ENCODE data around the gene HAUS8. TPM values are rescaled to one million over a fixed set of nuclear protein-coding genes. Genes with fewer than 3 reads are reported as not detected.
"Not testable (repeated sequence)": the region's sequence is repeated elsewhere in the genome, so short reads cannot be mapped to it uniquely, and the experiment has no call there.

The HAUS8 gene
- total and polyA plus RNA-seq, 4 donors: 4.5 to 15.1 (median 6.5) TPM

DNA sequence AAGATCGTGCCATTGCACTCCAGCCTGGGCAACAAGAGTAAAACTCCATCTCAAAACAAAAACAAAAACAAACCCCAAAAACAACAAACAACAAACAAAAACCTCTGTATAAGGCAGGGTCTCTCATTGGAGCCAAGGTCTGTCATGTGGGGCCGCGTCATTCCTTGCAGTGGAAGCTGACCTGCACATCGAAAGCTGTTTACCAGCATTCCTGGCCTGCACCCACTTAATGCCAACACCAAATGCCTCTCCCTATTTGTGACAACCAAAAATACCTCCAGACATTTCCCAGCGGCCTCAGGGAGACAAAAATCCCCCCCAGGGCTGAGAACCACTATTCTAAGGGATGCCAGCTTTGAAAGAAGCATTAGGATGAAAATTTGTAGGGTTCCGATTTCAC, 49.9 kb downstream of the HAUS8 start:
- Histone ChIP-seq H3K4me1 (ENCODE audit: control insufficient read depth in 1 of 2, insufficient read depth in 2 of 2, low read length in 2 of 2) (no peaks in the 10 kb centered on the region), H3K36me3 (ENCODE audit: control insufficient read depth in 1 of 2, insufficient read depth in 2 of 2, low read length in 1 of 2) (no peaks in the 10 kb centered on the region), H3K27me3 (ENCODE audit: control insufficient read depth in 1 of 2, insufficient read depth in 2 of 2, low read length in 1 of 2) (peaks cover 0 to 1% of the 10 kb centered on the region in 2 donors), H3K27ac (ENCODE audit: low read depth in 1 of 2, low read length in 2 of 2) (no peak overlapping the region), H3K4me3 (ENCODE audit: low read length in 2 of 2) (no peak overlapping the region), H3K9me3 (ENCODE audit: control insufficient read depth, low read length) (peaks cover 9% of the 10 kb centered on the region)
- DNase-seq: no peak
- intact Hi-C loops (cut with DNase I): no loop called here
- no peak for ATAC-seq (ENCODE audit: low FRiP score)
- WGBS, 2 donors: 58 to 64% methylated on average over 6 of the region's 6 CpGs

DNA sequence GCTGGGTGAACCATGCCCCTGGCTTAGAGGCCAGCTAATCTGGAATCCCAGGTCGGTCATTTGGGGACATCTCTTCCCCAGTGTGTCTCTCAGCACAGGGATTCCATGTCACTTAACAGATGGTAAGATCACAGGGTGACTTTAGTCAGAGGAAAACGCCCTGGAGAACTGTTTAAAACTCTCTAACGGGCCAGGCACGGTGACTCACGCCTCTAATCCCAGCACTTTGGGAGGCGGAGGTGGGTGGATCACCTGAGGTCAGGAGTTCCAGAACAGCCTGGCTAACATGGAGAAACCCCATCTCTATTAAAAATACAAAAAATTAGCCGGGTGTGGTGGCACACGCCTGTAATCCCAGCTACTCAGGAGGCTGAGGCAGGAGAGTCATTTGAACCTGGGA, 50.3 kb downstream of the HAUS8 start:
- H3K9me3 ChIP-seq (ENCODE audit: control insufficient read depth, low read length); H3K4me1 ChIP-seq (ENCODE audit: control insufficient read depth in 1 of 2, insufficient read depth in 2 of 2, low read length in 2 of 2); DNase-seq; intact Hi-C loops (cut with DNase I); H3K36me3 ChIP-seq (ENCODE audit: control insufficient read depth in 1 of 2, insufficient read depth in 2 of 2, low read length in 1 of 2); H3K27ac ChIP-seq (ENCODE audit: low read depth in 1 of 2, low read length in 2 of 2); H3K4me3 ChIP-seq (ENCODE audit: low read length in 2 of 2); H3K27me3 ChIP-seq (ENCODE audit: control insufficient read depth in 1 of 2, insufficient read depth in 2 of 2, low read length in 1 of 2); ATAC-seq (ENCODE audit: low FRiP score): not testable (repeated sequence)
- WGBS, 2 donors: 86 to 91% methylated on average over 8 of the region's 8 CpGs

DNA sequence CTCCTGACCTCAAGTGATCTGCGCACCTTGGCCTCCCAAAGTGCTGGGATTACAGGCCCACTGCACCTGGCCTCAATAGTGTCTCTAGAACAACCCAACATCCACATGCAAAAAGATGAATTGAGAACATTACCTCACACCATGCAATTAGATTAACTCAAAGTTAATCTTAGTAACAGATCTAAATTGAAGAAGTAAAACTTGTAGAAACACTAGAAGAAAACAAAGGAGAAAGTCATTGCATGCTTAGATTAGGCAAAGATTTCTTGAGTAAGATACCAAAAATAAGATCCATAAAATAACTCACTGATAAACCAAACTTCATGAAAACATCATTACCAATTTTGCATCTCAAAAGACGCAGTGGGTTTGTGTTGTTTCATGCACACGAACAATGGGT, 51.4 kb downstream of the HAUS8 start:
- 79 to 94% methylated on average over 3 of the region's 3 CpGs for WGBS, 2 donors
- no peaks in the 10 kb centered on the region for H3K4me1 ChIP-seq (ENCODE audit: control insufficient read depth in 1 of 2, insufficient read depth in 2 of 2, low read length in 2 of 2)
- H3K36me3 ChIP-seq (ENCODE audit: control insufficient read depth in 1 of 2, insufficient read depth in 2 of 2, low read length in 1 of 2): no peaks in the 10 kb centered on the region
- no peak for DNase-seq
- H3K27me3 ChIP-seq (ENCODE audit: control insufficient read depth in 1 of 2, insufficient read depth in 2 of 2, low read length in 1 of 2): peaks cover 0 to 1% of the 10 kb centered on the region in 2 donors
- peaks cover 9% of the 10 kb centered on the region for H3K9me3 ChIP-seq (ENCODE audit: control insufficient read depth, low read length)
- no peak overlapping the region for H3K4me3 ChIP-seq (ENCODE audit: low read length in 2 of 2)
- ATAC-seq (ENCODE audit: low FRiP score): no peak
- H3K27ac ChIP-seq (ENCODE audit: low read depth in 1 of 2, low read length in 2 of 2): no peak overlapping the region
- intact Hi-C loops (cut with DNase I): no loop called here

DNA sequence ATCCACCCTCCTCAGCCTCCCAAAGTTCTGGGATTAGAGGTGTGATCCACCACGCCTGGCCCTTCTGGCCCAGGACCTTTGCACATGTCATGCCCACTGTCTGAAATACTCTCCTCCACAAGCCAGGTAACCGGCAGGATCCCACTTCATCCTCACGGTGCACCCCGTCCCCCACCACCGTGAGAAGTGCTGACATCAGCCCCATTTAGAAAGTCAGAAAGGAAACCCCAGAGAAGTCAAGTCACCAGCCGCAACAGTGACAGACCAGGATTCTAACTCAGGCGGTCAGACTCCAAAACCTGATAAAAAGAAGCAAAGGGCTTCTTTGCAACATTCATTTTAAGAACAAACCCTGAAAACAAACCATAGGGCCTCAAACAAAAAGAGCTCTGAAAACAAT, 52.5 kb downstream of the HAUS8 start:
- Histone ChIP-seq H3K27me3 (ENCODE audit: control insufficient read depth in 1 of 2, insufficient read depth in 2 of 2, low read length in 1 of 2) (peaks cover 0 to 1% of the 10 kb centered on the region in 2 donors), H3K27ac (ENCODE audit: low read depth in 1 of 2, low read length in 2 of 2) (no peak overlapping the region), H3K9me3 (ENCODE audit: control insufficient read depth, low read length) (peaks cover 9% of the 10 kb centered on the region), H3K36me3 (ENCODE audit: control insufficient read depth in 1 of 2, insufficient read depth in 2 of 2, low read length in 1 of 2) (no peaks in the 10 kb centered on the region), H3K4me1 (ENCODE audit: control insufficient read depth in 1 of 2, insufficient read depth in 2 of 2, low read length in 2 of 2) (no peaks in the 10 kb centered on the region), H3K4me3 (ENCODE audit: low read length in 2 of 2) (no peak overlapping the region)
- ATAC-seq (ENCODE audit: low FRiP score) (no peak), DNase-seq (no peak)
- 87 to 93% methylated on average over 7 of the region's 7 CpGs for WGBS, 2 donors
- intact Hi-C loops (cut with DNase I): no loop called here

GRCh38 chr19:17021793-17022590, 53.3 kb downstream of the HAUS8 start:
- intact Hi-C loops (cut with DNase I): no loop called here
- DNase-seq (no peak), ATAC-seq (ENCODE audit: low FRiP score) (no peak)
- no peak overlapping the region for H3K4me3 ChIP-seq (ENCODE audit: low read length in 2 of 2)
- peaks cover 9% of the 10 kb centered on the region for H3K9me3 ChIP-seq (ENCODE audit: control insufficient read depth, low read length)
- H3K4me1 ChIP-seq (ENCODE audit: control insufficient read depth in 1 of 2, insufficient read depth in 2 of 2, low read length in 2 of 2): no peaks in the 10 kb centered on the region
- no peaks in the 10 kb centered on the region for H3K36me3 ChIP-seq (ENCODE audit: control insufficient read depth in 1 of 2, insufficient read depth in 2 of 2, low read length in 1 of 2)
- H3K27ac ChIP-seq (ENCODE audit: low read depth in 1 of 2, low read length in 2 of 2): no peak overlapping the region
- H3K27me3 ChIP-seq (ENCODE audit: control insufficient read depth in 1 of 2, insufficient read depth in 2 of 2, low read length in 1 of 2): peaks cover 0 to 1% of the 10 kb centered on the region in 2 donors
- WGBS, 2 donors: 83 to 95% methylated on average over 12 of the region's 12 CpGs

DNA sequence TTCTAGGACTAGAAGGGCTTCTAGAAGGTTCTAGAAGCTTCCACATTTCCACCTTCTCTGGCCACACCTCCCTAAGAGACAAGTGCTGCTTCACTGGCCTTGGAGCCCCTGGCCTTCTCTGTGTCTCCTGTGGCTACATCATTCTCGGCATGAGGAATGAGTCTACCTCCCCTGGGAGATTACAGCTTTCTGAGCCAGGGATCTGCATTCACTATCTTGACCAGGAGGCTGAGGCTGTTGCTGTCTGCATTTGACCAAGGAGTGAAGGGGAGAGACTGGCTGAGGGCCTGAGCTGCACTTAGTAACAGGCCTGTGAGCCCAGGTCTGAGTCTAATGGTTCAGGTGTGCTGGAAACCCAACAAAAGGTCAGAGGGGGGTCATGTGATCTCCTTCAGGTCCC, 53.9 kb downstream of the HAUS8 start:
- ATAC-seq (ENCODE audit: low FRiP score) (no peak), DNase-seq (no peak)
- peaks cover 9% of the 10 kb centered on the region for H3K9me3 ChIP-seq (ENCODE audit: control insufficient read depth, low read length)
- 73 to 77% methylated on average over 1 of the region's 1 CpG for WGBS, 2 donors
- H3K27ac ChIP-seq (ENCODE audit: low read depth in 1 of 2, low read length in 2 of 2): no peak overlapping the region
- H3K27me3 ChIP-seq (ENCODE audit: control insufficient read depth in 1 of 2, insufficient read depth in 2 of 2, low read length in 1 of 2): peaks cover 0 to 1% of the 10 kb centered on the region in 2 donors
- H3K4me1 ChIP-seq (ENCODE audit: control insufficient read depth in 1 of 2, insufficient read depth in 2 of 2, low read length in 2 of 2): no peaks in the 10 kb centered on the region
- no peak overlapping the region for H3K4me3 ChIP-seq (ENCODE audit: low read length in 2 of 2)
- H3K36me3 ChIP-seq (ENCODE audit: control insufficient read depth in 1 of 2, insufficient read depth in 2 of 2, low read length in 1 of 2): no peaks in the 10 kb centered on the region
- intact Hi-C loops (cut with DNase I): no loop called here

DNA sequence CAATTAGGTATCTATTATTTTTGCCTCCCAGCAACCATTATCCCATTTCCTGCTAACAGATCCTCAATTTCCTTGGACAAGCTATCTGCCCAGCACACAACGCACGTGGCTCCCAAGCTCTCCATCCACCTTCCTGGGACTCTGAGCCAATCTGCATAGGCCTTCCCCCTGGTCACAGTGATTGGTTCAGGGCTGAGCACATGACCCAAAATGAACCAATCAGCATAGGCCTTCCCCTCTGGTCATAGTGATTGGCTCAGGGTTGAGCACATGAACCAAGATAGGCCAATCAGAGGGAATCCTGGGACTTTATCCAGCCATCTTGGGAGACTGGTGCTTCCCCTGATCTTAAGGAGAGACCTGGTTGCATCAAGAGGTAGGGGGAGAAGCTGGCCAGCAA, 54.4 kb downstream of the HAUS8 start:
- WGBS, 2 donors: 69 to 77% methylated on average over 2 of the region's 2 CpGs
- Histone ChIP-seq H3K27me3 (ENCODE audit: control insufficient read depth in 1 of 2, insufficient read depth in 2 of 2, low read length in 1 of 2) (peaks cover 0 to 1% of the 10 kb centered on the region in 2 donors), H3K4me1 (ENCODE audit: control insufficient read depth in 1 of 2, insufficient read depth in 2 of 2, low read length in 2 of 2) (no peaks in the 10 kb centered on the region), H3K27ac (ENCODE audit: low read depth in 1 of 2, low read length in 2 of 2) (no peak overlapping the region), H3K36me3 (ENCODE audit: control insufficient read depth in 1 of 2, insufficient read depth in 2 of 2, low read length in 1 of 2) (no peaks in the 10 kb centered on the region), H3K9me3 (ENCODE audit: control insufficient read depth, low read length) (peaks cover 9% of the 10 kb centered on the region), H3K4me3 (ENCODE audit: low read length in 2 of 2) (no peak overlapping the region)
- no peak for DNase-seq
- ATAC-seq (ENCODE audit: low FRiP score): no peak
- intact Hi-C loops (cut with DNase I): no loop called here

DNA sequence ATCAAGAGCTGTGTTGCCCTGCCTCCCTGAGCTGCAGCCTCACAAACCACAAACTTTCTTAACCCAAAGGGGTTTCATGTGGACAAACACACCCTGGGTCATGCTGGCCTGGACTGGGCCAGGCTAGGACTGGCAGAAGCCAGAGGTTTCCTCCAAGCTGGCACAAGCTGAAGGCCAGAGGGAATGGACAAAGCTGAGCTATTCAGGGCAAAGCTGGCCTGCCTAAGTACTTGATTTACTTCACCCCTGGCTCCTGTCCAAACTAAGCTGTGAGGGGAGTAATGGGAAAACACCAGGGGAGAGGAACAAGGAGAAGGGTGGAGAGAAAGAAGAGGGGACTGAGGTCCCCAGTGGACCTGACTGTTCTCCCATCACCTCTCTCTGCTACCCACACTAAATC, 54.9 kb downstream of the HAUS8 start:
- no peak overlapping the region for H3K27ac ChIP-seq (ENCODE audit: low read depth in 1 of 2, low read length in 2 of 2)
- H3K9me3 ChIP-seq (ENCODE audit: control insufficient read depth, low read length): peaks cover 9% of the 10 kb centered on the region
- ATAC-seq (ENCODE audit: low FRiP score) (no peak), DNase-seq (no peak)
- intact Hi-C loops (cut with DNase I): no loop called here
- H3K4me1 ChIP-seq (ENCODE audit: control insufficient read depth in 1 of 2, insufficient read depth in 2 of 2, low read length in 2 of 2): no peaks in the 10 kb centered on the region
- H3K27me3 ChIP-seq (ENCODE audit: control insufficient read depth in 1 of 2, insufficient read depth in 2 of 2, low read length in 1 of 2): peaks cover 0 to 1% of the 10 kb centered on the region in 2 donors
- H3K4me3 ChIP-seq (ENCODE audit: low read length in 2 of 2): no peak overlapping the region
- H3K36me3 ChIP-seq (ENCODE audit: control insufficient read depth in 1 of 2, insufficient read depth in 2 of 2, low read length in 1 of 2): no peaks in the 10 kb centered on the region

GRCh38 chr19:17014212-17014861, 60.9 kb downstream of the HAUS8 start:
- H3K27ac ChIP-seq (ENCODE audit: low read depth in 1 of 2, low read length in 2 of 2); ATAC-seq (ENCODE audit: low FRiP score); H3K36me3 ChIP-seq (ENCODE audit: control insufficient read depth in 1 of 2, insufficient read depth in 2 of 2, low read length in 1 of 2); DNase-seq; H3K27me3 ChIP-seq (ENCODE audit: control insufficient read depth in 1 of 2, insufficient read depth in 2 of 2, low read length in 1 of 2); H3K4me3 ChIP-seq (ENCODE audit: low read length in 2 of 2); intact Hi-C loops (cut with DNase I); H3K4me1 ChIP-seq (ENCODE audit: control insufficient read depth in 1 of 2, insufficient read depth in 2 of 2, low read length in 2 of 2); H3K9me3 ChIP-seq (ENCODE audit: control insufficient read depth, low read length): not testable (repeated sequence)
- 47 to 50% methylated on average over 9 of the region's 9 CpGs for WGBS, 2 donors
